ENCODE measurements around the gene SRGAP2C.
"Not testable (repeated sequence)": the region's sequence is repeated elsewhere in the genome, so short reads cannot be mapped to it uniquely, and the experiment has no call there.

Gene SRGAP2C

DNA sequence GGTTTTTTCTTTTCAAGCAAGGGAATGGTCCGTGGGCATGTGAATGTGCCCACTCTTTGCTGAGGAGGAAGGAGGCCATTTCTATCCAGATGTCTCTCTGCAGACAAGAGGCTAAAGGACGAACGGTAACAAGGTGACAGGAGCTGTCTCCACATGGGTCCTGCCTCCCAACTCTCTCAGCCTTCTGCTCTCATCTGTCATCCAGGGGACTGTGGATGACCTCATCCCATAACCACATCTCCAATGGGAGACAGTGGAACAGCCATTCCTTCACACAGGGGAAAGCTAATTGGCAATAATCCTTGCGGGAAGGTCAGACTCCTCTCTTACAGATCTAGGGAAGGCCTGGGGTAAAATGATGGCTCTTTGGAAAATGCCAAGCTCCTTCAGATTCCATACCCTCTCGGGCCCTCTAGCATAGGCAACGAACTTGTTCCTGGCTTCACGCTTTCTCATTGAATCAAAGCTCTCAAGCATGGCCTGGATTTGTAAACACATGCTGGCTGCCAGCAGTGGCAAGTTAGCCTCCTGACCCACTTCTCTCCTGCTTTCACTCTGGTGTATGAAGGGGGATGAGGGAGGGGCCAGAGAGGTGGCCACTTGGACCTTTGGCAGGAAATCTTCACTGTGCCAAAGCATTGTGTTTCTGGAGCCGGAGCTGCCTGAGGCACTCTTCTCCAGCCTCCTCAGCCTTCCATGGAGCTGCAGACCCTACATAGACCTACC, 201.0 kb downstream of the SRGAP2C start:
- DNase-seq, result not testable (repeated sequence)

DNA sequence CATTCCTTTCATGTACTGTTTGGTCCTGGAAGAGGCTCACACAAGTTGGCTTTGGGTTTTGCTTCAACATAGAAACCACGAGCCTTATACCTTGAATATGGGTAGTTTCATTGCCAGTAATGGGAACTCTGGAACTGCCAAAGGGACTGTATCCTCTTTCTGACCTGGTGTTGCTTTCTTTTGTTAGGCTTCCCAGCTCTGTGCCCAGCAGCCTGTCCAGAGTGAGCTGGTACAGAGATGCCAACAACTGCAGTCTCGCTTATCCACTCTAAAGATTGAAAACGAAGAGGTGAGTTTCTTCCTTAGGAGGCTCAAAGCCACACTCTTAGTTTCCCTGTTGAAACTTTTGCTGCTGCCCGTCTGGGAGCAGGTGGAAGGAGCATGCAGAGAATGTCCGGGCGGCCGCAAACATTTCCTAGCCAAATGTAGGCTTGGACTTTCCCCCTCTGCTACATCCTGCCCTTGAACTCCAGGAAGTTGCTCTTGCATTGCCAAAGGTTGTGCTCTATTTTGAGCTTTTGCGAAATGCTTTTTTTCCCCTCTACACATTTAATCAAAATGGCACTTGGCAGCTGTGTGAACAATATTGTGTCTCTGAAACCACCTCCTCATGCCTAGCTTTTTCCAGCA, 201.7 kb downstream of the SRGAP2C start:
- DNase-seq, result not testable (repeated sequence)

DNA sequence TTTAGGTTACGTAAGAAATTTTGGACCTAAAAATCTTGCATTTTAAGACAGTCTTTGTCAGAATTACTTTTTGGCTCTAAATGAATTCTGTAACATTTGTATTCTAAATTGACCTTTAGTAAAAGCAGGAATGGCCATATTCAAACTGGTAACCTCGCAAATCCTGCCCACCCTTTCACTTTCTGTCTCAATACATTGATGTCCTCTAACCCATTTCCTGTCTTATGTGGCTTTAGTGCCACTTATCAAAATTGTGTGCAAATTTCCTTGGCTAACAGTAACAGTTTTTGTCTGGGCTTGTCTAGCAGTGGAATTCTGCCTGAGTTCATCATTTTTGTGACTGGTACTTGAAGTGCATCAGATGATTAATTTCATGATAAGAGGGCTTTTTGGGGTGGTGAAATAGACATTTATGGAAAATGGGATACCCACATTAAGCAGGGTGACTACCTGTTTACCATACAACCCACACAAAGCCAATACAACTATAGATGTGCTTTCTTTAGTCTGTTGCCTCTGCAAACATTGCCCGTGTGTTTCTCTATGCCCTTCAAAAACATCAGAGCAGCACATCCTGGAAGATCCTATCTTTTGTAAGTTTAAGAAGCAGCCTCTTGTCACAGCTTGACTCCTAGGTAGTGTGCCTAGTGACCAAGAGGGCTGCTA, 205.3 kb downstream of the SRGAP2C start:
- DNase-seq, result not testable (repeated sequence)

DNA sequence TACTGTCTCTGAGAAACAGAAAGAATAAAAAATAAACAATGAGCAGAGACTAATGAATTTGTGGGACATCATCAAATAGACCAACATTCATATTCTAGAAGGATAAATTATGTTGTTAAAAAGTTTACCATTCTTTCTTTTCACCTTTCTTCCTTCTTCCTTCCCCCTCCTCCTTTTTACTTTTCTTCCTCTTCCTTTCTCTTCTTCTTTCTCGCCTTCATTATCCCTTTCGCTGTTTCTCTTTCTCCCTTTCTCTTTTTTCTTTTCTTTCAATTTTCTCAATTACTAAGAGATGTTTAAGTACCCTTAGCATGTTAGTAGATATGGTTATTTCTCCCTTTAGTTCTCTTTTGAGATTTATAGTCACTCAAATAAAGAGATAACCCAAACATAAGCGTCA, 207.4 kb downstream of the SRGAP2C start:
- not testable (repeated sequence) for DNase-seq

DNA sequence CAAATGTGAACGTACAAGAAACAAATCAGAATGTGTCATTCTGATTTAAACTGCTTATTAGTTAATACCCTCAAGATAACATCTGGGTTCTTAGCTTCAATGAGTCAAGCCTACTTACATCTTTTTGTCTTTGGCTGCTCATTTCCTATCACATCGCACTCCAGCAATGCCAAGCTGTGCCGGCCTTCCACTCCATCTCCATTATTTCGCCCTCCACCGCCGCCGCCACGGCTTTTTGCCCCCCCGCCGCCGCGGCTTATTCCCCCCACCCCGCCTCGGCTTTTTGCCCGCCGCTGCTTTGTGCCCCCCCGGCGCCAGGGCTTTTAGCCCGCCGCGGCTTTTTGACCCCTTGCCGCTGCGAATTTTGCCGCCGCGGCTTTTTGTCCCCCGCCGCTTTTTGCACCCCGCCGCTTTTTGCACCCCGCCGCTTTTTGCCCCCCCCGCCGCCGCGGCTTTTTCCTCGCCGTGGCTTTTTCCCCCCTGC, 211.0 kb downstream of the SRGAP2C start:
- DNase-seq, result not testable (repeated sequence)

DNA sequence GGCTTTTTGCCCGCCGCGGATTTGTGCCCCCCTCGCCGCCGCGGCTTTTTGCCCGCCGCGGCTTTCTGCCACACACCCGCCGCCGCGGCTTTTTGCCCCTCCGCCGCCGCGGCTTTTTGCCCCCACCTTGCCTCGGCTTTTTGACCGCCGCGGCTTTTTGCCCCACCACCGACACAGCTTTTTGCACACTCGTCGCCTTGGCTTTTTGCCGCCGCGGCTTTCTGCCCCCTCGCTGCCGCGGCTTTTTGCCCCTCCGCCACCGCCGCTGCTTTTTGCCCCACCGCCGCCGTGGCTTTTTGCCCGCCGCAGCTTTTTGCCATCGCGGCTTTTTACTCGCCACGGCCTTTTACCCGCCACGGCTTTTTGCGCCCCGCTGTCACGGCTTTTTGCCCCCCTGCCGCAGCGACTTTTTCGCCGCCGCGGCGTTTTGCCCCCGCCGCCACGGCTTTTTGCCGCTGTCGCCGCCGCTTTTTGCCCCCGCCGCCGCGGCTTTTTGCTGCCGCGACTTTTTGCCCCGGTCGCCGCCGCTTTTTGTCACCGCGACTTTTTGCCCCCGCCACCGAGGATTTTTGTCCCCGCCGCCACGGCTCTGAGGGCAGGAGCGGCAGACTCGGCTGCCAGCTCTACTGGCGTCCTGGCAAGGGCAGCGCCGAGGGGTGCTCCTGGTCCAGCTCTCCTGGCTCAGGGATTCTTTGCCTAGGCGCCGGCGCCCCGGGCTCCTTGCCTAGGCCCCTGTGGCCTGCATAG, 211.7 kb downstream of the SRGAP2C start:
- peak; percentile 9 for DNase-seq

DNA sequence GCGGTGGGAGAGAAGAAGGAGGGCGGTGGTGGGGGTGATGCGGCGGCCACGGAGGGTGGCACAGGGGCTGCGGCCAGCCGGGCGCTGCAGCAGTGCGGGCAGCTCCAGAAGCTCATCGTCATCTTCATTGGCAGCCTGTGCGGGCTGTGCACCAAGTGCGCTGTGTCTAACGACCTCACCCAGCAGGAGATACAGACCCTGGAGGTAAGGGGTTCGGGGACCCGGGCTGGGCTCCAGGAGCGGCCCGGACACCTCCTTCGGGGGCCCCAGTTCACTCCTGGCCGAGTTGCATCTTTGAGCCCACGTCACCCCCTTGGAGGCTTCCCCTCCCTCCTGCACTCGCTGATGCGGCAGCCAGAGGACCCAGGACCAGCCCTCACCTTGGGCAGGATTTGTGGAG, 212.3 kb downstream of the SRGAP2C start:
- not testable (repeated sequence) for DNase-seq

DNA sequence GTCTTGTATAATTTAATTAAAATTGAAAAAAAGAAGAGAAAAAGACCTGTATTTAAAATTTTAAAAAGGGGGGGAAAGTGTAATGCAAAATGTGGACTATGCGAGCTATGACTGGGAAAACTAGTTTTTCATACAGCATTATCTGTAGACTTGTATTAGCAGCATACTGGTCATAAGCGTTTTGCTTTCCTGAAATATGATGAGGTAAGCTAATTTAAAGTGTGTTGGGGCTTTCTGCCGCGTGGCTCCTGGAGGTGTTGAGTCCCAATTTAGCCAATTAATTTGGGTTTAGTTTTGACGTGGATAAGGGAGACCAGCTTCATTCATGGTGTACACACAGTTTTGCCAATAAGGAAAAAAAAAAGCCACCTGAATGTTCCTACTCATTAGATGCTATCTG, 214.4 kb downstream of the SRGAP2C start:
- not testable (repeated sequence) for DNase-seq

DNA sequence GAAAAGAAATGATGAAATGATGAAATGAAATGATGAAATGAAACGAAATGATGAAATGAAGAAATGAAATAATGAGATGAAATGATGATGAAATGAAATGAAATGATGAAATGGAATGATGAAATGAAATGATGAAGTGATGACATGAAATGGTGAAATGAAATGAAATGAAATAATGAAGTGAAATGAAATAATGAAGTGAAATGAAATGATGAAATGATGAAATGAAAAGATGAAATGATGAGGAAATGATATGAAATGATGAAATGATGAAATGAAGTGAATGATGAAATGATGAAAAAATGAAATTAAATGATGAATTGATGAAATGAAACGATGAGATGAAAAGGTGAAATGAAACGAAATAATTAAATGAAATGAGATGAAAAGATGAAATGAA, 215.3 kb downstream of the SRGAP2C start:
- DNase-seq, result not testable (repeated sequence)

DNA sequence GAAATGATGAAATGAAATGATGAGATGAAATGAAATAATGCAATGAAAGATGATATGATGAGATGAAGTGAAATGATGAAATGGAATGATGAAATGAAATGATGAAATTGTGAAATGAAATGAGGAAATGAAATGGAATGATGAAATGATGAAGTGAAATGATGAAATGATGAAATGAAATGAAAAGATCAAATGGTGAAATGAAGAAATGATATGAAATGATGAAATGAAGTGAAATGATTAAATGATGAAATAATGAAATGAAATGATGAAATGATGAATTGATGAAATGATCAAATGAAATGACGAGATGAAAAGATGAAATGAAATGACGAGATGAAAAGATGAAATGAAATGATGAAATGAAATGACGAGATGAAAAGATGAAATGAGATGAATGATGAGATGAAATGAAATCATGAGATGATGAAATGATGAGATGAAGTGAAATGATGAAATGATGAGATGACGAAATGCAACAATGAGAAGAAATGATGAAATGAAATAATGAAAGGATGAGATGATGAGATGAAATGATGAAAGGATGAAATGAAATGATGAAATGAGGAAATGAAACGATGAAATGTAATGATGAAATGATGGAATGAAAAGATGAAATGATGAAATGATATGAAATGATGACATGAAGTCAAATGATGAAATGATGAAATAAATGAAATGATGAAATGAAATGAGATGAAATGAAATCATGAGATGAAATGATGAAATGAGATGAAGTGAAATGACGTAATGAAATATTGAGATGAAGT, 216.0 kb downstream of the SRGAP2C start:
- not testable (repeated sequence) for DNase-seq

DNA sequence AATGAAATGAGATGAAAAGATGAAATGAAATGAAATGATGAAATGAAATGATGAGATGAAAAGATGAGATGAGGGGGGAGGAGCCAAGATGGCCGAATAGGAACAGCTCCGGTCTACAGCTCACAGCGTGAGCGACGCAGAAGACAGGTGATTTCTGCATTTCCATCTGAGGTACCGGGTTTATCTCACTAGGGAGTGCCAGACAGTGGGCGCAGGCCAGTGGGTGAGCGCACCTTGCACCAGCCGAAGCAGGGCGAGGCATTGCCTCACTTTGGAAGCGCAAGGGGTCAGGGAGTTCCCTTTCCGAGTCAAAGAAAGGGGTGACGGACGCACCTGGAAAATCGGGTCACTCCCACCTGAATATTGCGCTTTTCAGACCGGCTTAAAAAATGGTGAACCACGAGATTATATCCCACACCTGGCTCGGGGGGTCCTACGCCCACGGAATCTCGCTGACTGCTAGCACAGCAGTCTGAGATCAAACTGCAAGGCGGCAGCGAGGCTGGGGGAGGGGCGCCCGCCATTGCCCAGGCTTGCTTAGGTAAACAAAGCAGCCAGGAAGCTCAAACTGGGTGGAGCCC, 216.7 kb downstream of the SRGAP2C start:
- DNase-seq, result peak; percentile 17

DNA sequence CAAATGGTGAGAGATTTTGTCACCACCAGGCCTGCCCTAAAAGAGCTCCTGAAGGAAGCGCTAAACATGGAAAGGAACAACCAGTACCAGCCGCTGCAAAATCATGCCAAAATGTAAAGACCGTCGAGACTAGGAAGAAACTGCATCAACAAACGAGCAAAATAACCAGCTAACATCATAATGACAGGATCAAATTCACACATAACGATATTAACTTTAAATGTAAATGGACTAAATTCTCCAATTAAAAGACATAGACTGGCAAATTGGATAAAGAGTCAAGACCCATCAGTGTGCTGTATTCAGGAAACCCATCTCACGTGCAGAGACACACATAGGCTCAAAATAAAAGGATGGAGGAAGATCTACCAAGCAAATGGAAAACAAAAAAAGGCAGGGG, 218.5 kb downstream of the SRGAP2C start:
- DNase-seq, result not testable (repeated sequence)

DNA sequence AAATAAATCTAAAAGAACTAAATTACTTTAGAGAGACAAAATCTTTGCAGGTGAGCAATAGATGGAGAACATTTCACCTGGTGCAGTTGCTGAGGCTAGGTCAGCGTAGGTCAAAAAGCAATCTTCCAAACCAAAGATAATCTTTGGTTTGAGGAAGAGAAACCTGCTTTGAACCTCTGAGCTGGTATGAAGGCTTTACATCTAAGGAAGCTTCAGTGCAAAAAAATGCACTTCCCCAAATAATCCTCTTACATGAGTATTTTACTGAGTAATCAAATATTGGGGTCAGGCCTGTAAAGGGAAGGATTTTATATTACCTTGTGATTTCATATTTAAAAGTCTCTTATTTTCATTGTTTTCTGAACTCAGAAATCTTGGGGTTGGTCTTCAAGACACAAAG, 223.6 kb downstream of the SRGAP2C start:
- no peak for DNase-seq

DNA sequence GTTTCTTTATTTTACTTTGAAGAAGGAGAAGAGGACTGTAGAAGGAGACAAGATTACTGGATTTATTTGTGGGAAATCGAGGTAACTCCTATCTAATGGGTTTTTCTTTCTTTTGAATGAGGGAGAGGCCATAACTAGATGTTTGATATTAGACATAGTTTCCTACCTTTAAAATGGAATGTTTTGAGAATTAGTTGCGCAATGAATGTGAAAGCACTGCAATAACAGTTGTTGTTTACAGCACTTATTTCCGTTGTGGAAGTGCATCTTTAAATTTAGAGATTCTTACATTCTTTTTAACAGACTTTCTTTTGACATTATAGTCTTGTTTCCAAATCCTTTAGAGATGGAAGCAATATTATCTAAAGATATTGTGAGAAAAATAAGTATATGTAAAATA, 229.0 kb downstream of the SRGAP2C start:
- DNase-seq, result no peak

DNA sequence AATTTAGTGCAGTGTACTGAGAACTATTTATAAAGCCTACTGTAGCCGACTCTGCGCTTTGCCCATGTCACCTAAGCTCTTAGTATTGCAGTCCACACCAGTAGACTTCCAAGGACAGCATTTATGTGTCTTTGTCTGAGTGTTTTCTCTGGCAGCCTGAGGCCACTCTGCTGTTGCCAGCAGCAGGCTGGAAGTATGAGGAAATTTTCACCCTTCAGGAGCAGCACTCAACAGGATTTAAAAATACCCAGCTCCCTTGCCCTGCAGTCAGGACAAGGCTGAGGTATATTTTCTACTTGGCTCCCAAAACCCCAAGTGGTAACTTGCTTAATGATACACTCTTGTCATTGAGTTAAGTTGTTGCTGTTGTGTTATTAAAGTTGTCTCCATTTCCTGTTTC, 230.1 kb downstream of the SRGAP2C start:
- DNase-seq, result no peak

DNA sequence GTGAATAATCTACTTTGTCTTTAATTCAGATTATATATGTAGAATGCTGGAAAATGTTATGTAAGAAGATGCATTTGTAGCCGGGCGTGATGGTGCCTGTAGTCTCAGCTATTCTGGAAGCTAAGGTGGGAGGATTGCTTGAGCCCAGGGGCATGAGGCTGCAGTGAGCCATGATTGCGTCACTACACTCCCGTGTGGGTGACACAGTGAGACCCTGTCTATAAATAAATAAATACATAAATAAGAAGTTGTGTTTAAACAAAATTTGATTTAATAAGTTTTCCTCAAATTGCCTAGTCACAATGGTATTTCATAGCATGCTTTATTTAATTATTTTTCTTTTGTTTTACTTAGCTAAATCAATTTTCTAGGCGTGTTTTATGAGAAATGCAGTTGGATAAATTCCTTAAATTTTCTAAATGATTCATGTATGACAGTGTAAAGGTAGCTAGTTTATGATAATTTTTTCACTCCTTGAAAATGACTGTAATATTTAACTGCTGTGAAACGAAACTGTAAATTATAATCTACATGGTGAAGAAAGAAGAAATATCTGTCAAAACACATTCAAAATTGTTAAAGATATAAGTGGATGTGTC, 232.6 kb downstream of the SRGAP2C start:
- DNase-seq, result no peak

DNA sequence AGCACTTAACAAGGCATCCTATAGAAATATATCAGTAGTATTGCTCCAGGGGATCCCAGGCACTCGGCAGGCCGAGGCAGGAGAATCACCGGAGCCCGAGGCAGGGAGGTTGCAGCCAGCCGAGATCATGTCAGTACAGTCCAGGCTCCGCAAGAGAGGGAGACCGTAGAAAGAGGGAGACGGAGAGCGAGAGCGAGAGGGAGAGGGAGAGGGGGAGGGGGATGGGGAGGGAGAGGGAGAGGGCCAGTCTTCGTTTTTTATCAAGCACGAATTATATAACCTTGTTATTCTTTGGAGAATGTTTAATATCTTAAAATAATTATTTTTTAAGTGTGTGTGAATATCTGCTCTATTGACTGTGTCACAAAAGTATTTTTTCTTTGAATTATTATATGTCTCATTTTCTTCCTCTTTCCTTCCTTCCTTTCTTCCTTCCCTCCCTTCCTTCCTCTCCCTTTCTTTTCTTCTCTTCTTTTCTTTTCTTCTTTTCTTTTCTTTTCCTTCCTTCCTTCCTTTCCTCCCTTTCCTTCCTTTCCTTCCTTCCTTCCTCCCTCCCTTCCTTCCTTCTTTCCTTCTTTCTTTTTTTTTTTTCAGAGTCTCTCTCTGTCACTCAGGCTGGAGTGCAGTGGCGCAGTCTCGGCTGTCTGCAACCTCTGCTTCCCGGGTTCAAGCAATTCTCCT, 233.7 kb downstream of the SRGAP2C start:
- no peak for DNase-seq

DNA sequence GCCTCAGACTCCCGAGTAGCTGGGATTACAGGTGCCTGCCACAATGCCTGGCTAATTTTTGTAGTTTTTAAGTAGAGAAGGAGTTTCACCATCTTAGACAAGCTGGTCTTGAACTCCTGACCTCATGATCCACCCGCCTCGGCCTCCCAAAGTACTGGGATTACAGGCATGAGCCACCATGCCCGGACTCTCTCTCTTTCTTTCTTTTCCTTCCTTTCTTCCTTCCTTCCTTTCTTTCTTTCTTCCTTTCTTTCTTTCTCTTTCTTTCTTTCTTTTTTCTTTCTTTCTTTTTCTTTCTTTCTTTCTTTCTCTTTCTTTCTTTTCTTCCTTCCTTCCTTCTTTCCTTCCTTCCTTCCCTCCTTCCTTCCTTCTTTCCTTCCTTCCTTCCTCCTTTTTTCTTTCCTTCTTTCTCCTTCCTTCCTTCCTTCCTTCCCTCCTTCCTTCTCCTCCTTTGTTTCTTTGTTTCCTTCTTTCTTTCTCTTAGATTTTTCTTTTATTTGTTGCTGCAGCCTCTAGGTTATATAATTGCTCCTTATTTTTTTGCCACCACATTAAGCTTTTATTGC, 234.4 kb downstream of the SRGAP2C start:
- not testable (repeated sequence) for DNase-seq

DNA sequence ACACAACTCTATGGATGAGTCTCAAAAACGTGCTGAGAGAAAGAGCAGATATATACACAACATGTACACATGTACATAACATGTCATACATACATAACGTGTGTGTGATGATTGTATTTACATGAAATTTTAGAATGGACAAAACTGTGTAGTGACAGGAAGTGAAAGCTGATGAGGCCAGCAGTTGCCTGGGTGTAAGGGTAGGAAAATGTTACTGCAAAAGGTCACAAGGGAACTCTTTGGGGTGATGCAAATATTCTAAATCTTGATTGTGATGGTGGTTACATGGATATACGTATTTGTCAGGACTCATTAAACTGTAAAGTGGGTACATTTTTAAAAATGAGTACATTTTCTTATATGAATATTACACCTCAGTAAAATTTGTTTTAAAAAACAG, 236.7 kb downstream of the SRGAP2C start:
- DNase-seq, result not testable (repeated sequence)

DNA sequence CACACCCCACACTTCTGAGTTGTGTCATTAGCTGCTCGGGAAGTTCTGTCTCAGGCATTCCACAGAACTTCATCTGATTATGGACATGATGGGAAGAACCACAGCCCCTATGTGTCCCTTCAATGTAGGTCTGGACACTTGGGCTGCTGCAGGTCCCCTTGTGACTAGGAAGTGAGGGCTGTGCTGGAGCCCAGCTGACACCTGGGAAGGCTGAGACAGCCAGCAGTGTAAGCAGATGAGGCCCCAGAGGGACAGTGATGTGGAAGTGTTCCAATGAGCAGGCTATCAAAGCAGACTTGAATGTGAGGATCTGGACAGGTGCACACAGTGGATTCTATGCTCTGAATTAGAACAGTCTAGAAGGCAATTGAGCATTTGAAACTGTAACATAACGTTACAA, 239.2 kb downstream of the SRGAP2C start:
- DNase-seq, result not testable (repeated sequence)

Data from central memory CD4-positive, alpha-beta T cell (primary cell).